Activated naive CD4-positive, alpha-beta T cell treated with anti-CD3 and anti-CD28 coated beads, Interleukin-2, amount 50 U/mL, for 16 hours (primary cell): ENCODE measurements around the gene EFEMP2.

Source experiments
- DNase-seq: peaks from one replicate; pipeline ENCODE4 v3.0.0-alpha.2; 2020

EFEMP2 gene

GRCh38 chr11:65900125-65900898, 27.7 kb upstream of the EFEMP2 start, which contains the start of gene FOSL1:
Gene FOSL1, minus strand, starts transcription at chr11:65900388. Its CDS starts 49 bp downstream, at chr11:65900339.
- DNase-seq: peak; percentile 95

- peak; percentile 81 for DNase-seq
Observed at GRCh38 chr11:65899356-65900124, 26.9 kb upstream of the EFEMP2 start.

GRCh38 chr11:65898656-65899355, 26.2 kb upstream of the EFEMP2 start:
- DNase-seq: no peak

GRCh38 chr11:65897020-65897471, 24.4 kb upstream of the EFEMP2 start:
- no peak for DNase-seq

GRCh38 chr11:65896034-65896999, 23.7 kb upstream of the EFEMP2 start:
- DNase-seq: no peak

GRCh38 chr11:65895482-65895981, 22.9 kb upstream of the EFEMP2 start:
- no peak for DNase-seq

- no peak for DNase-seq
Observed at GRCh38 chr11:65894034-65894591, 21.5 kb upstream of the EFEMP2 start.

GRCh38 chr11:65892661-65893317, 20.2 kb upstream of the EFEMP2 start:
- no peak for DNase-seq

- DNase-seq: peak; percentile 44
Observed at GRCh38 chr11:65892137-65892540, 19.5 kb upstream of the EFEMP2 start.

GRCh38 chr11:65891219-65892136, 18.9 kb upstream of the EFEMP2 start:
- peak; percentile 41 for DNase-seq

- peak; percentile 97 for DNase-seq
Observed at GRCh38 chr11:65890324-65891218, 18.0 kb upstream of the EFEMP2 start, which contains the start of gene CCDC85B. Gene CCDC85B, plus strand, starts transcription at chr11:65890673. Its CDS starts 111 bp downstream, at chr11:65890784.

GRCh38 chr11:65888163-65888814, 15.7 kb upstream of the EFEMP2 start, which contains the start of gene FIBP:
Gene FIBP, minus strand, starts transcription at chr11:65888471. Its CDS starts 53 bp downstream, at chr11:65888418.
- DNase-seq: peak; percentile 96

GRCh38 chr11:65887723-65888162, 15.1 kb upstream of the EFEMP2 start:
- peak; percentile 37 for DNase-seq

- no peak for DNase-seq
Observed at GRCh38 chr11:65886826-65887722, 14.5 kb upstream of the EFEMP2 start.

GRCh38 chr11:65885808-65886536, 13.4 kb upstream of the EFEMP2 start:
- DNase-seq: no peak

- no peak for DNase-seq
Observed at GRCh38 chr11:65885231-65885630, 12.6 kb upstream of the EFEMP2 start.
